HepG2 (cell line): ENCODE data around the gene KLHL17. TPM values are rescaled to one million over a fixed set of nuclear protein-coding genes. Genes with fewer than 3 reads are reported as not detected.
A peak's percentile ranks its signal among the peaks of the same experiment; 100 is the strongest.

Source experiments
- ATF2 ChIP-seq: sonication (generic); formaldehyde crosslinking; IDR thresholded peaks from 2 replicates; pipeline ENCODE4 v1.4.0; 2020; ENCODE audit warnings: missing genetic modification reagents
- CC2D1A ChIP-seq: sonication (generic); formaldehyde crosslinking; IDR thresholded peaks from 2 replicates; pipeline ENCODE4 v1.8.1; 2023; ENCODE audit warnings: mild to moderate bottlenecking, missing genetic modification reagents
- CENPT ChIP-seq: sonication (generic); formaldehyde crosslinking; IDR thresholded peaks from 2 replicates; pipeline ENCODE4 v1.8.0; 2022; ENCODE audit warnings: low read depth, mild to moderate bottlenecking, moderate library complexity, missing genetic modification reagents
- EP300 ChIP-seq, 3 experiments: sonication (generic) in 1 of 3; formaldehyde crosslinking in 1 of 3; IDR thresholded peaks; 2 replicates each; pipeline versions ENCODE4 v1.5.1 to v1.6.1; 2011 to 2020; ENCODE audit warnings: low read depth in 2 of 3, low read length in 2 of 3, borderline replicate concordance in 1 of 3, improper control_type of control experiment in 1 of 3, mild to moderate bottlenecking in 1 of 3, missing genetic modification reagents in 1 of 3, moderate library complexity in 1 of 3
- HMGXB3 ChIP-seq: sonication (generic); formaldehyde crosslinking; IDR thresholded peaks from 2 replicates; pipeline ENCODE4 v1.4.0; 2020; ENCODE audit warnings: missing genetic modification reagents, borderline replicate concordance
- LRRFIP1 ChIP-seq: sonication (generic); formaldehyde crosslinking; conservative IDR thresholded peaks from 2 replicates; pipeline ENCODE4 v1.4.0; 2020; ENCODE audit warnings: missing genetic modification reagents
- PRDM10 ChIP-seq: sonication (generic); formaldehyde crosslinking; IDR thresholded peaks from 2 replicates; pipeline ENCODE4 v1.4.0; 2020; ENCODE audit warnings: low read depth, missing genetic modification reagents
- RAD51 ChIP-seq: fragments of 450-650 bp; IDR thresholded peaks from 2 replicates; pipeline ENCODE4 v1.6.1; 2016; ENCODE audit warnings: borderline replicate concordance
- ZBTB25 ChIP-seq: IDR thresholded peaks from 2 replicates; pipeline ENCODE4 v1.6.1; 2018; ENCODE audit warnings: missing genetic modification reagents
- ZNF362 ChIP-seq: sonication (generic); formaldehyde crosslinking; IDR thresholded peaks from 2 replicates; pipeline ENCODE4 v1.4.0; 2020; ENCODE audit warnings: missing genetic modification reagents, mild to moderate bottlenecking, borderline replicate concordance
- ZNF383 ChIP-seq: sonication (generic); formaldehyde crosslinking; IDR thresholded peaks from 2 replicates; pipeline ENCODE4 v1.4.0; 2020; ENCODE audit warnings: missing genetic modification reagents, mild to moderate bottlenecking, borderline replicate concordance
- ZNF777 ChIP-seq: sonication (generic); formaldehyde crosslinking; IDR thresholded peaks from 2 replicates; pipeline ENCODE4 v1.4.0; 2020; ENCODE audit warnings: missing genetic modification reagents
- polyA plus RNA-seq, 8 experiments: library from polyadenylated mRNA; depleted of rRNA in 3 of 8; stranded (reverse) in 7 of 8; unstranded in 1 of 8; fragments of >200 nt; fragmentation: Illumina TruSeq in 4 of 8; extraction: Trizol in 4 of 8; gene quantifications; 2 replicates each; pipeline versions ENCODE4 v1.2.1 to v1.2.3, GENCODE V29; 2011 to 2016; ENCODE audit warnings: low read depth in 4 of 8, missing spikeins in 1 of 8, mixed read lengths in 1 of 8; ENCODE audit not compliant: insufficient read depth in 1 of 8
- total RNA-seq, 5 experiments: library from RNA; depleted of rRNA; stranded (reverse); fragments of >200 nt; fragmentation: Illumina TruSeq; extraction: Trizol; gene quantifications; 2 replicates each; pipeline ENCODE4 v1.2.3, GENCODE V29; 2016; ENCODE audit warnings: low read depth in 1 of 5

The KLHL17 gene
- total and polyA plus RNA-seq, 2 of the 13 experiments (the other 11 are each of a cell fraction or from before 2014, with no cell fraction given) = 9.3 to 24.7 TPM

- TF ChIP-seq PRDM10 (CRISPR knock-in tag) = no peak
- TF ChIP-seq ATF2 (CRISPR knock-in tag) = no peak
- TF ChIP-seq ZBTB25 (CRISPR knock-in tag) = no peak
- no peak for TF ChIP-seq RAD51
- TF ChIP-seq HMGXB3 (CRISPR knock-in tag) = no peak
- TF ChIP-seq CENPT = no peak
- no peak for TF ChIP-seq ZNF383 (CRISPR knock-in tag)
- TF ChIP-seq ZNF777 (CRISPR knock-in tag) = no peak
- no peak for TF ChIP-seq LRRFIP1
- no peak for TF ChIP-seq CC2D1A (CRISPR knock-in tag)
- 0 out of 2 replicates have a peak, but pooled peaks have one; percentile 16 for TF ChIP-seq ZNF362
- TF ChIP-seq EP300 (IDR thresholded peaks at IDR 0.05; ENCODE audit: low read depth in 2 of 2, low read length in 2 of 2) = no peak
- TF ChIP-seq EP300 (CRISPR knock-in tag; IDR thresholded peaks at IDR 0.05; ENCODE audit: borderline replicate concordance) = no peak
These were observed 20.4 kb downstream of the KLHL17 start (continued) for GRCh38 chr1:980602-981395.
